Breast epithelium (tissue), 4 donors: ENCODE measurements around the gene CA10. TPM values are rescaled to one million over a fixed set of nuclear protein-coding genes. Genes with fewer than 3 reads are reported as not detected.

Experiments
- DNase-seq, 2 donors: peaks; one replicate each; pipeline ENCODE4 v3.0.0-alpha.2; 2019; ENCODE audit warnings: low spot score in 2 of 2
- H3K27ac ChIP-seq, 2 donors: fragments of 200-600 bp; sonication (generic) in 1 of 2; one replicate each; pipeline ENCODE4 v1.5.1; 2016 to 2019; ENCODE audit warnings: mild to moderate bottlenecking in 1 of 2
- H3K27me3 ChIP-seq, 2 donors: fragments of 200-600 bp; sonication (generic) in 1 of 2; one replicate each; pipeline versions ENCODE4 v1.5.1 to v1.6.0; 2017 to 2019; ENCODE audit warnings: control low read depth in 1 of 2, mild to moderate bottlenecking in 1 of 2
- H3K36me3 ChIP-seq: fragments of 200-600 bp; one replicate; pipeline ENCODE4 v1.5.1; 2019
- H3K4me1 ChIP-seq, 2 donors: fragments of 200-600 bp; sonication (generic); one replicate each; pipeline ENCODE4 v1.5.1; 2016 to 2019; ENCODE audit warnings: control low read depth in 1 of 2
- H3K4me3 ChIP-seq, 3 donors: fragments of 200-600 bp; sonication (generic); 1 replicate in 2 of 3; 2 replicates in 1 of 3; pipeline ENCODE4 v1.5.1; 2016 to 2019; ENCODE audit warnings: mild to moderate bottlenecking in 3 of 3, moderate library complexity in 2 of 3
- H3K9me3 ChIP-seq, 2 donors: fragments of 200-600 bp; sonication (generic) in 1 of 2; one replicate each; pipeline ENCODE4 v1.5.1; 2016 to 2019; ENCODE audit warnings: control low read depth in 1 of 2
- POLR2A ChIP-seq: fragments of 450-650 bp; IDR thresholded peaks from one replicate; pipeline ENCODE4 v1.6.1; 2016; ENCODE audit warnings: antibody characterized with exemption, mild to moderate bottlenecking, moderate library complexity
- POLR2AphosphoS5 ChIP-seq, 3 donors: sonication (generic); formaldehyde crosslinking; IDR thresholded peaks; one replicate each; pipeline ENCODE4 v1.6.1; 2017; ENCODE audit warnings: antibody characterized with exemption in 3 of 3
- intact Hi-C: fragments of 100-400 bp; cut with DNase I; formaldehyde crosslinking; loops from one replicate; pipeline ENCODE4 v1.15.1; 2023; ENCODE audit warnings: low total_unique reads
- total RNA-seq, 3 donors: library from RNA; depleted of rRNA; stranded (reverse); fragments of >200 nt; gene quantifications; one replicate each; pipeline ENCODE4 v1.1.0, GENCODE V29; 2016
- TF ChIP-seq, protein P1 (sequence below), 3 donors: fragments of 450-650 bp; IDR thresholded peaks; one replicate each; pipeline ENCODE4 v1.5.1; 2016 to 2017; ENCODE audit warnings: antibody characterized with exemption in 3 of 3, mild to moderate bottlenecking in 3 of 3, moderate library complexity in 3 of 3

CA10 gene
- total RNA-seq, 3 donors from 2014 or later = not detected

DNA sequence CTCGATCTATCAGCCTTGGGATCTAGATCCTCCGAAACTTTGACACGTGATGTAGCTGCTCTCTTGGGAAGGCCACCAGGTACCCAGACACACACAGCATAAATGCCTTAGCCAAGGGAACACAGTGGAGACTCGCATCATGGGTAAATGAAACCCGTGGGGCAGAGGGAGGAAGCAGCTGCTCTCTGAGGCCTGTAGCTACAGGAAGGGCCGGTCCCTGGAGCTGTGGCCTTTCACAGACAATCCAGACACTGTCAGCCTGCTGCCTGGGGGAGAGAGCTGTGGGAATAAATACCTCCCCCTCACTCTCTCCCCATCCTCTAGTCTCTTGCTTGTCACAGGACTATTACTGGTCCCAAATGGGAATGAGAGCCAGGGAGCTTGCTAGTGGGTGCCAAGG lies 546.9 kb downstream of the CA10 start:
- no peaks in the 10 kb centered on the region for H3K9me3 ChIP-seq
- H3K27ac ChIP-seq = no peak overlapping the region
- intact Hi-C loops = no loop called here
- TF ChIP-seq, protein P1, sequence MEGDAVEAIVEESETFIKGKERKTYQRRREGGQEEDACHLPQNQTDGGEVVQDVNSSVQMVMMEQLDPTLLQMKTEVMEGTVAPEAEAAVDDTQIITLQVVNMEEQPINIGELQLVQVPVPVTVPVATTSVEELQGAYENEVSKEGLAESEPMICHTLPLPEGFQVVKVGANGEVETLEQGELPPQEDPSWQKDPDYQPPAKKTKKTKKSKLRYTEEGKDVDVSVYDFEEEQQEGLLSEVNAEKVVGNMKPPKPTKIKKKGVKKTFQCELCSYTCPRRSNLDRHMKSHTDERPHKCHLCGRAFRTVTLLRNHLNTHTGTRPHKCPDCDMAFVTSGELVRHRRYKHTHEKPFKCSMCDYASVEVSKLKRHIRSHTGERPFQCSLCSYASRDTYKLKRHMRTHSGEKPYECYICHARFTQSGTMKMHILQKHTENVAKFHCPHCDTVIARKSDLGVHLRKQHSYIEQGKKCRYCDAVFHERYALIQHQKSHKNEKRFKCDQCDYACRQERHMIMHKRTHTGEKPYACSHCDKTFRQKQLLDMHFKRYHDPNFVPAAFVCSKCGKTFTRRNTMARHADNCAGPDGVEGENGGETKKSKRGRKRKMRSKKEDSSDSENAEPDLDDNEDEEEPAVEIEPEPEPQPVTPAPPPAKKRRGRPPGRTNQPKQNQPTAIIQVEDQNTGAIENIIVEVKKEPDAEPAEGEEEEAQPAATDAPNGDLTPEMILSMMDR (IDR thresholded peaks at IDR 0.05) = no peak
- no peak for TF ChIP-seq POLR2A
- TF ChIP-seq POLR2AphosphoS5 (IDR thresholded peaks at IDR 0.05) = no peak
- no peaks in the 10 kb centered on the region for H3K27me3 ChIP-seq
- no peaks in the 10 kb centered on the region for H3K36me3 ChIP-seq
- no peak overlapping the region for H3K4me3 ChIP-seq
- no peak for DNase-seq
- H3K4me1 ChIP-seq = no peaks in the 10 kb centered on the region

DNA sequence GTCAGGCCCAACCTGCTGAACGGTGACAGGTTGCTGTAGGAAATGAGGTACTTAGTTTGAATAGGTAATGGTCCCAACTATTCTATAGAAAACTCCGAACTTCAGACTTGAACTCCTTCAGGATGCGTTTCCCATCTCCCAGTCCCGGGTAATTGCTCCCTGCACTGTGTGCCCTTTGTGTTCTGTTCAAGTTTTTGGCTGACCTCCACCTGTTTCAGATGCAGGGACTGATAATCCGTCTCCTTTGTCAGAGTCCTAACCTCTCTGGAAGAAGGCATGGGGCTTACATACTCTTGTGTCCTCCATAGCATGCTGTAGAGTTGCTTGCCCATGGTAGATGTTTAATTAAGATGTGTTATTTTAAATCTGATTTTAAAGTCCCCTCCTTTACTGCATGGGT lies 547.7 kb downstream of the CA10 start:
- Histone ChIP-seq H3K4me1 (no peaks in the 10 kb centered on the region), H3K9me3 (no peaks in the 10 kb centered on the region), H3K27me3 (no peaks in the 10 kb centered on the region), H3K4me3 (no peak overlapping the region), H3K36me3 (no peaks in the 10 kb centered on the region), H3K27ac (no peak overlapping the region)
- DNase-seq = no peak
- intact Hi-C loops = no loop called here
- no peak for TF ChIP-seq POLR2AphosphoS5 (IDR thresholded peaks at IDR 0.05)
- no peak for TF ChIP-seq POLR2A
- TF ChIP-seq, protein P1 (IDR thresholded peaks at IDR 0.05) = no peak

DNA sequence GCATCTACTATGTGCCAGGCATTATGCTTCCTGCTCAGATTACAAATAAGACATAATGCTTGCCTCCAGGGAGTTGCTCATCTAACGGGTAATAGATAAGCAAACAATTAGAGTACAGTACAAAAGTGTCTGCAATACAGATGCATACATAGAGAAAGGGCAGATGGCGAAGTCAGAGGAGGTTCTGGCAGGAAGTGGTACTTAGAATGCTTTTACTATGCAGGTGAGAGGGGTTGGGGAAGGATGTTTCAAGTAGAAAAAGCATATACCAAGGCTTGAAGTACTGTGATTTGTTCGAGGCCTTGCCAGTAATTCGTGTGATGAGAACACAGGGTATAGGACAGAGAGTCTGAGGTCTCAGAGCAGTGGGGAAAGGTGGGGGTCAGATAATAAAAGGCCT lies 548.4 kb downstream of the CA10 start:
- no peaks in the 10 kb centered on the region for H3K36me3 ChIP-seq
- H3K27me3 ChIP-seq = no peaks in the 10 kb centered on the region
- H3K4me1 ChIP-seq = no peaks in the 10 kb centered on the region
- H3K27ac ChIP-seq = no peak overlapping the region
- TF ChIP-seq POLR2AphosphoS5 (IDR thresholded peaks at IDR 0.05) (no peak), POLR2A (no peak)
- TF ChIP-seq, protein P1 (IDR thresholded peaks at IDR 0.05) = no peak
- no peak for DNase-seq
- intact Hi-C loops = no loop called here
- H3K4me3 ChIP-seq = no peak overlapping the region
- H3K9me3 ChIP-seq = no peaks in the 10 kb centered on the region

DNA sequence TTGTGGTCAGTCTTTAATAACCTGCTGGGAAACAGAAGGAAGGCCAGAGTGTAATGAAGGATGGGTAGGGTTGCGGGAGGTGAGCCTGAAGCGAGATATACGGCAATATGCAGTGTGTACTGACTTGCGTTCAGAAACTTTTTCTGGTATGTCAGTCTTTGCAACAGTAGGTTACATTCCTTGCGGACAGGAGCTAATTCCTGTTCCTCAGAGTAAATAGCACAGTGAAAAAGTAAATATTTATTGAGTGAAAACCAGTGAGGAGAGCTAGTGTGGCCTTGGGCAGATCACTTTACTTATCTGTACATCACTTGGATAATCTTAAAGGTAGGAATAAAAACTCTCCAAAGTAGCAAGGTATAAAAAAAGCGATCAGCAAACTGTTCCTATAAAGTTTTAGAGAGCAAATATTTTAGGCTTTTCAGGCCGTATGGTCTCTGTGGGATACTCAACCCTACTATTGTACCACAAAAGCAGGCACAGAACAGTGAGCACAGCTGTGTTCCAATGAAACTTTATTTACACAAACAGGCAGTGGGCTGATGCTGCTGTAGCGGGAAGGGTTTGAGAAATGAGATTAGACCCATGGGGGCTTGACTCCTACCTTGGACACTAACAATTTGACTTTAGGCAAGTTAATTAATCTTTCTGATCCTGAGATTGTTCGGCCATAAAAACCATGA lies 550.1 kb downstream of the CA10 start:
- no peaks in the 10 kb centered on the region for H3K36me3 ChIP-seq
- no peak for DNase-seq
- intact Hi-C loops = no loop called here
- TF ChIP-seq, protein P1 (IDR thresholded peaks at IDR 0.05) = no peak
- TF ChIP-seq POLR2AphosphoS5 (IDR thresholded peaks at IDR 0.05) (no peak), POLR2A (no peak)
- H3K4me1 ChIP-seq = no peaks in the 10 kb centered on the region
- H3K27me3 ChIP-seq = no peaks in the 10 kb centered on the region
- H3K27ac ChIP-seq = no peak overlapping the region
- no peak overlapping the region for H3K4me3 ChIP-seq
- no peaks in the 10 kb centered on the region for H3K9me3 ChIP-seq

DNA sequence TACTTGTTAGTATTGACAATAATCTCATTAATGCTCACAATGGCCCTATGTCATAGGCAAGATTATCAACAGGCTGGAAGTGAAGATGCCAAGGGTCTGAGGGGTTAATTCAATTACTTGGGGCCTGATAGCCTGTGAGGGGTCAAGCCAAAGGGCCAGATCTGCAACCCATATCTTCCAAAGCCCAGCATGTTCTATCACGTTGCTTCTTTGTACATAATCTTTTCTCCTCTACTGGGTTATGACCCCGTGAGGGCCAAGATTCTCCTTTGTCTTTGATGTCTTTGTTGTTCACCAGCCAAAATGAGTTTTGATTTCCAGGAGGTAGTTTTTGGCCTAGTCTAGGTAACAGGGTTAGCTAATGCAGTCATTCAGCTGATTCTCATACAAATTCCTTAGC lies 551.0 kb downstream of the CA10 start:
- Histone ChIP-seq H3K27ac (no peak overlapping the region), H3K4me1 (no peaks in the 10 kb centered on the region), H3K27me3 (no peaks in the 10 kb centered on the region), H3K36me3 (no peaks in the 10 kb centered on the region), H3K4me3 (no peak overlapping the region), H3K9me3 (no peaks in the 10 kb centered on the region)
- intact Hi-C loops = no loop called here
- DNase-seq = no peak
- no peak for TF ChIP-seq POLR2A
- no peak for TF ChIP-seq POLR2AphosphoS5 (IDR thresholded peaks at IDR 0.05)
- TF ChIP-seq, protein P1 (IDR thresholded peaks at IDR 0.05) = no peak
